ENCODE data around the gene HRH3.

Gene HRH3

GRCh38 chr20:62214067-62214466, 6.0 kb downstream of the HRH3 start:
- DNase-seq (no peak), ATAC-seq (replicated peaks) (no peak)
- H3K9me3 Mint-ChIP-seq = no peaks in the 10 kb centered on the region
- peaks cover 2% of the 10 kb centered on the region in 2 donors for H3K4me1 Mint-ChIP-seq (ENCODE audit: low read depth in 2 of 2)
- no peak overlapping the region for H3K27ac Mint-ChIP-seq
- H3K36me3 Mint-ChIP-seq (ENCODE audit: insufficient read depth) = no peaks in the 10 kb centered on the region
- H3K27me3 Mint-ChIP-seq = peaks cover 4 to 53% of the 10 kb centered on the region in 2 donors
- H3K4me3 Mint-ChIP-seq = no peak overlapping the region

- H3K4me1 Mint-ChIP-seq (ENCODE audit: low read depth in 2 of 2) = no peaks in the 10 kb centered on the region
- no peaks in the 10 kb centered on the region for H3K36me3 Mint-ChIP-seq (ENCODE audit: insufficient read depth)
- H3K27ac Mint-ChIP-seq = no peak overlapping the region
- ATAC-seq (replicated peaks) = no peak
- peaks cover 0 to 36% of the 10 kb centered on the region in 2 donors for H3K27me3 Mint-ChIP-seq
- no peak for DNase-seq
- H3K9me3 Mint-ChIP-seq = no peaks in the 10 kb centered on the region
- no peak overlapping the region for H3K4me3 Mint-ChIP-seq
Measured at GRCh38 chr20:62212299-62212698, 7.8 kb downstream of the HRH3 start.

GRCh38 chr20:62211769-62212288, 8.2 kb downstream of the HRH3 start:
- DNase-seq = no peak
- H3K4me1 Mint-ChIP-seq (ENCODE audit: low read depth in 2 of 2) = no peaks in the 10 kb centered on the region
- no peaks in the 10 kb centered on the region for H3K9me3 Mint-ChIP-seq
- ATAC-seq (replicated peaks) = no peak
- H3K4me3 Mint-ChIP-seq = no peak overlapping the region
- H3K27me3 Mint-ChIP-seq = peaks cover 0 to 31% of the 10 kb centered on the region in 2 donors
- H3K27ac Mint-ChIP-seq = no peak overlapping the region
- H3K36me3 Mint-ChIP-seq (ENCODE audit: insufficient read depth) = no peaks in the 10 kb centered on the region

GRCh38 chr20:62211216-62211615, 8.9 kb downstream of the HRH3 start:
- ATAC-seq (replicated peaks) (no peak), DNase-seq (no peak)
- H3K4me3 Mint-ChIP-seq = no peak overlapping the region
- peaks cover 0 to 29% of the 10 kb centered on the region in 2 donors for H3K27me3 Mint-ChIP-seq
- H3K4me1 Mint-ChIP-seq (ENCODE audit: low read depth in 2 of 2) = no peaks in the 10 kb centered on the region
- H3K36me3 Mint-ChIP-seq (ENCODE audit: insufficient read depth) = no peaks in the 10 kb centered on the region
- H3K9me3 Mint-ChIP-seq = no peaks in the 10 kb centered on the region
- no peak overlapping the region for H3K27ac Mint-ChIP-seq

GRCh38 chr20:62210496-62210855, 9.6 kb downstream of the HRH3 start:
- Mint-ChIP-seq H3K27ac (no peak overlapping the region), H3K27me3 (peaks cover 0 to 25% of the 10 kb centered on the region in 2 donors), H3K4me3 (no peak overlapping the region), H3K9me3 (no peaks in the 10 kb centered on the region), H3K4me1 (ENCODE audit: low read depth in 2 of 2) (peaks cover 0 to 2% of the 10 kb centered on the region in 2 donors), H3K36me3 (ENCODE audit: insufficient read depth) (no peaks in the 10 kb centered on the region)
- no peak for ATAC-seq (replicated peaks)
- no peak for DNase-seq

GRCh38 chr20:62209850-62210495, 10.1 kb downstream of the HRH3 start:
- H3K4me3 Mint-ChIP-seq = no peak overlapping the region

GRCh38 chr20:62208795-62209755, 11.0 kb downstream of the HRH3 start:
- Mint-ChIP-seq H3K4me3 (no peak overlapping the region), H3K27me3 (peaks cover 0 to 11% of the 10 kb centered on the region in 2 donors), H3K27ac (no peak overlapping the region), H3K9me3 (no peaks in the 10 kb centered on the region), H3K4me1 (ENCODE audit: low read depth in 2 of 2) (peaks cover 0 to 2% of the 10 kb centered on the region in 2 donors), H3K36me3 (ENCODE audit: insufficient read depth) (no peaks in the 10 kb centered on the region)
- ATAC-seq (replicated peaks) (no peak), DNase-seq (no peak)

More at GRCh38 chr20:62209850-62210495, 10.1 kb downstream of the HRH3 start:
- Mint-ChIP-seq H3K27ac (no peak overlapping the region), H3K9me3 (no peaks in the 10 kb centered on the region), H3K36me3 (ENCODE audit: insufficient read depth) (no peaks in the 10 kb centered on the region), H3K27me3 (peaks cover 0 to 20% of the 10 kb centered on the region in 2 donors), H3K4me1 (ENCODE audit: low read depth in 2 of 2) (peaks cover 0 to 2% of the 10 kb centered on the region in 2 donors)
- ATAC-seq (replicated peaks) (no peak), DNase-seq (no peak)

- Mint-ChIP-seq H3K36me3 (ENCODE audit: insufficient read depth) (no peaks in the 10 kb centered on the region), H3K27ac (no peak overlapping the region), H3K4me1 (ENCODE audit: low read depth in 2 of 2) (peaks cover 0 to 2% of the 10 kb centered on the region in 2 donors), H3K27me3 (peaks cover 0 to 7% of the 10 kb centered on the region in 2 donors), H3K9me3 (no peaks in the 10 kb centered on the region), H3K4me3 (no peak overlapping the region)
- DNase-seq (no peak), ATAC-seq (replicated peaks) (no peak)
Measured at GRCh38 chr20:62208061-62208794, 11.8 kb downstream of the HRH3 start.

GRCh38 chr20:62206388-62206775, 13.7 kb downstream of the HRH3 start:
- peaks cover 0 to 7% of the 10 kb centered on the region in 2 donors for H3K27me3 Mint-ChIP-seq
- peaks cover 7% of the 10 kb centered on the region for H3K36me3 Mint-ChIP-seq (ENCODE audit: insufficient read depth)
- no peak overlapping the region for H3K27ac Mint-ChIP-seq
- no peak for ATAC-seq (replicated peaks)
- no peak for DNase-seq
- no peaks in the 10 kb centered on the region for H3K9me3 Mint-ChIP-seq
- peaks cover 0 to 2% of the 10 kb centered on the region in 2 donors for H3K4me1 Mint-ChIP-seq (ENCODE audit: low read depth in 2 of 2)
- H3K4me3 Mint-ChIP-seq = no peak overlapping the region

- Mint-ChIP-seq H3K9me3 (no peaks in the 10 kb centered on the region), H3K27me3 (peaks cover 0 to under 1% of the 10 kb centered on the region in 2 donors), H3K4me3 (no peak overlapping the region), H3K4me1 (ENCODE audit: low read depth in 2 of 2) (peaks cover 0 to 2% of the 10 kb centered on the region in 2 donors), H3K27ac (no peak overlapping the region), H3K36me3 (ENCODE audit: insufficient read depth) (peaks cover 7% of the 10 kb centered on the region)
- no peak for DNase-seq
- ATAC-seq (replicated peaks) = no peak
Measured at GRCh38 chr20:62205618-62206387, 14.3 kb downstream of the HRH3 start.

- H3K27me3 Mint-ChIP-seq = no peaks in the 10 kb centered on the region
Measured at GRCh38 chr20:62203378-62204030, 16.6 kb downstream of the HRH3 start.

GRCh38 chr20:62202676-62203377, 17.3 kb downstream of the HRH3 start:
- H3K4me3 Mint-ChIP-seq = no peak overlapping the region
- peaks cover 0 to 2% of the 10 kb centered on the region in 2 donors for H3K4me1 Mint-ChIP-seq (ENCODE audit: low read depth in 2 of 2)
- no peaks in the 10 kb centered on the region for H3K27me3 Mint-ChIP-seq
- H3K36me3 Mint-ChIP-seq (ENCODE audit: insufficient read depth) = peaks cover 28% of the 10 kb centered on the region
- no peaks in the 10 kb centered on the region for H3K9me3 Mint-ChIP-seq
- H3K27ac Mint-ChIP-seq = no peak overlapping the region
- ATAC-seq (replicated peaks) = no peak
- no peak for DNase-seq

More at GRCh38 chr20:62203378-62204030, 16.6 kb downstream of the HRH3 start:
- Mint-ChIP-seq H3K4me3 (no peak overlapping the region), H3K36me3 (ENCODE audit: insufficient read depth) (peaks cover 26% of the 10 kb centered on the region), H3K9me3 (no peaks in the 10 kb centered on the region), H3K4me1 (ENCODE audit: low read depth in 2 of 2) (peaks cover 0 to 2% of the 10 kb centered on the region in 2 donors), H3K27ac (no peak overlapping the region)
- ATAC-seq (replicated peaks) (no peak), DNase-seq (no peak)

Measured in effector memory CD8-positive, alpha-beta T cell (primary cell).